Lung (tissue), 12 donors: ENCODE data around the gene EXOC4. TPM values are rescaled to one million over a fixed set of nuclear protein-coding genes. Genes with fewer than 3 reads are reported as not detected.

Source experiments
- ATAC-seq: fragments of 200-7000 bp; cut with Tn5 transposase; one replicate; pipeline ENCODE4 v1.9.1; 2020; ENCODE audit warnings: moderate number of reproducible peaks; ENCODE audit not compliant: insufficient read depth, low FRiP score
- DNase-seq, 3 donors: peaks; one replicate each; pipeline ENCODE4 v3.0.0-alpha.2; 2013 to 2017
- H3K27ac ChIP-seq, 2 donors: one replicate each; pipeline ENCODE4 v1.5.1; 2013; ENCODE audit warnings: mild to moderate bottlenecking in 2 of 2, moderate library complexity in 2 of 2, control low read depth in 1 of 2, inconsistent platforms in 1 of 2, low read depth in 1 of 2, low read length in 1 of 2
- H3K27me3 ChIP-seq, 3 donors: one replicate each; pipeline ENCODE4 v1.5.1; 2013; ENCODE audit warnings: low read length in 2 of 3; ENCODE audit not compliant: control insufficient read depth in 3 of 3, insufficient read depth in 3 of 3
- H3K36me3 ChIP-seq, 4 donors: one replicate each; pipeline ENCODE4 v1.5.1; 2013; ENCODE audit warnings: low read length in 4 of 4, mild to moderate bottlenecking in 1 of 4, moderate library complexity in 1 of 4; ENCODE audit not compliant: control insufficient read depth in 4 of 4, insufficient read depth in 4 of 4
- H3K4me1 ChIP-seq, 5 donors: one replicate each; pipeline ENCODE4 v1.5.1; 2013; ENCODE audit warnings: low read length in 5 of 5, mild to moderate bottlenecking in 2 of 5, moderate library complexity in 1 of 5; ENCODE audit not compliant: control insufficient read depth in 5 of 5, insufficient read depth in 5 of 5
- H3K4me3 ChIP-seq: one replicate; pipeline ENCODE4 v1.5.1; 2013; ENCODE audit warnings: mild to moderate bottlenecking, control low read depth, moderate library complexity
- H3K9ac ChIP-seq, 2 donors: one replicate each; pipeline ENCODE4 v1.5.1; 2013; ENCODE audit warnings: low read length in 2 of 2, control low read depth in 1 of 2; ENCODE audit not compliant: insufficient read depth in 1 of 2
- H3K9me3 ChIP-seq, 4 donors: one replicate each; pipeline ENCODE4 v1.5.1; 2013; ENCODE audit warnings: low read length in 3 of 4, mild to moderate bottlenecking in 1 of 4, moderate library complexity in 1 of 4; ENCODE audit not compliant: control insufficient read depth in 4 of 4, insufficient read depth in 3 of 4
- WGBS, 2 donors: extraction: QIAGEN DNeasy Blood & Tissue Kit; methylation state at CpG; one replicate each; pipeline ENCODE4 v1.1.7; 2013; 5-methylcytosine and 5-hydroxymethylcytosine counted together
- polyA plus RNA-seq, 2 donors: library from polyadenylated mRNA; stranded (reverse); fragments of 200-250 nt; gene quantifications; one replicate each; pipeline ENCODE4 v1.2.1, GENCODE V29; 2013
- total RNA-seq, 2 donors: library from RNA; depleted of rRNA in 1 of 2; stranded (reverse); fragments of >200 nt in 1 of 2; gene quantifications; one replicate each; pipeline ENCODE4 v1.2.1, GENCODE V29; 2014 to 2021
- TF ChIP-seq, protein P1 (sequence below): IDR thresholded peaks from 2 replicates; pipeline ENCODE4 v1.5.1; 2012; ENCODE audit warnings: mild to moderate bottlenecking; ENCODE audit errors: control extremely low read depth, extremely low read depth
- donor health status: control.
- donor health status: control.
- donor health status: Bipolar disorder and iron deficiency.
- donor health status: healthy.
- donor health status: DM: yes; HTN: yes; CAD: no.

Gene EXOC4
- total and polyA plus RNA-seq, 4 donors: 10.3 to 232 (median 47.4) TPM

DNA sequence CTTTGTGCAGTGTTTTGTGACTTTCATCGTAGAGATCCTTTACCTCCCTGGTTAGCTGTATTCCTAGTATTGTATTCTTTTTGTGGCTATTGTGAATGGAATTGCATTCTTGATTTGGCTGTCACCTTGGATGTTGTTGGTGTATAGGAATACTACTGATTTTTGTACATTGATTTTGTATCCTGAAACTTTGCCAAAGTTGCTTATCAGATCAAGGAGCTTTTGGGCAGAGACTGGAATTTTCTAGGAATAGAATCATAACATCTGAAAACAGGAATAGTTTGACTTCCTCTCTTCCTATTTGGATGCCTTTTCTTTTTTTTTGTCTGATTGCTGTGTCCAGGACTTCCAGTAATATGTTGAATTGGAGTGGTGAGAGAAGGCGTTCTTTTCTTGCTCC, 590.5 kb downstream of the EXOC4 start:
- Histone ChIP-seq H3K9me3 (no peaks in the 10 kb centered on the region), H3K4me3 (no peak overlapping the region), H3K9ac (no peak overlapping the region), H3K36me3 (no peaks in the 10 kb centered on the region), H3K27me3 (no peaks in the 10 kb centered on the region), H3K27ac (no peak overlapping the region), H3K4me1 (peaks cover 0 to 12% (median 3%) of the 10 kb centered on the region in 5 donors)
- TF ChIP-seq, protein P1, sequence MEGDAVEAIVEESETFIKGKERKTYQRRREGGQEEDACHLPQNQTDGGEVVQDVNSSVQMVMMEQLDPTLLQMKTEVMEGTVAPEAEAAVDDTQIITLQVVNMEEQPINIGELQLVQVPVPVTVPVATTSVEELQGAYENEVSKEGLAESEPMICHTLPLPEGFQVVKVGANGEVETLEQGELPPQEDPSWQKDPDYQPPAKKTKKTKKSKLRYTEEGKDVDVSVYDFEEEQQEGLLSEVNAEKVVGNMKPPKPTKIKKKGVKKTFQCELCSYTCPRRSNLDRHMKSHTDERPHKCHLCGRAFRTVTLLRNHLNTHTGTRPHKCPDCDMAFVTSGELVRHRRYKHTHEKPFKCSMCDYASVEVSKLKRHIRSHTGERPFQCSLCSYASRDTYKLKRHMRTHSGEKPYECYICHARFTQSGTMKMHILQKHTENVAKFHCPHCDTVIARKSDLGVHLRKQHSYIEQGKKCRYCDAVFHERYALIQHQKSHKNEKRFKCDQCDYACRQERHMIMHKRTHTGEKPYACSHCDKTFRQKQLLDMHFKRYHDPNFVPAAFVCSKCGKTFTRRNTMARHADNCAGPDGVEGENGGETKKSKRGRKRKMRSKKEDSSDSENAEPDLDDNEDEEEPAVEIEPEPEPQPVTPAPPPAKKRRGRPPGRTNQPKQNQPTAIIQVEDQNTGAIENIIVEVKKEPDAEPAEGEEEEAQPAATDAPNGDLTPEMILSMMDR: no peak
- 88 to 97% methylated on average over 2 of the region's 2 CpGs for WGBS, 2 donors
- ATAC-seq (no peak), DNase-seq (no peak)

DNA sequence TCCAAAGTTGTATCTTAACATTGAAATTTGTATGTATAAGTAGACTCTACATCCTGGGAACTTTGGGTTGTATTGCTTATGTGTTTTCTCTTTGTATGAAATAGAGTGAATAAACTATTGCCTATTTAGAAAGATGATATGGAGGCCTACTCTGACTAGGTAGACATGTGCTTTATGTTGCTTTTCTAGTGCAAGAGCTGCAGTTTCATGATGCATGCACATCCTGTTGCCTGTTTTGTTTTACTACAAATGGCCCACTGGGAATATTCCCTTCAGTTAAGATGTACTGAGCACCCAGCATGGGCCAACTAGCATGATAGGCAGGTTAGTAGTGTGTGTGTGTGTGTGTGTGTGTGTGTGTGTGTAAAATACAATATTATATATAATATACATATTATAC, 592.1 kb downstream of the EXOC4 start:
- no peaks in the 10 kb centered on the region for H3K36me3 ChIP-seq
- no peak overlapping the region for H3K27ac ChIP-seq
- DNase-seq (no peak), ATAC-seq (no peak)
- H3K4me3 ChIP-seq: no peak overlapping the region
- TF ChIP-seq, protein P1: no peak
- no peaks in the 10 kb centered on the region for H3K27me3 ChIP-seq
- no peaks in the 10 kb centered on the region for H3K9me3 ChIP-seq
- H3K4me1 ChIP-seq: peaks cover 0 to 10% (median 3%) of the 10 kb centered on the region in 5 donors
- no peak overlapping the region for H3K9ac ChIP-seq

DNA sequence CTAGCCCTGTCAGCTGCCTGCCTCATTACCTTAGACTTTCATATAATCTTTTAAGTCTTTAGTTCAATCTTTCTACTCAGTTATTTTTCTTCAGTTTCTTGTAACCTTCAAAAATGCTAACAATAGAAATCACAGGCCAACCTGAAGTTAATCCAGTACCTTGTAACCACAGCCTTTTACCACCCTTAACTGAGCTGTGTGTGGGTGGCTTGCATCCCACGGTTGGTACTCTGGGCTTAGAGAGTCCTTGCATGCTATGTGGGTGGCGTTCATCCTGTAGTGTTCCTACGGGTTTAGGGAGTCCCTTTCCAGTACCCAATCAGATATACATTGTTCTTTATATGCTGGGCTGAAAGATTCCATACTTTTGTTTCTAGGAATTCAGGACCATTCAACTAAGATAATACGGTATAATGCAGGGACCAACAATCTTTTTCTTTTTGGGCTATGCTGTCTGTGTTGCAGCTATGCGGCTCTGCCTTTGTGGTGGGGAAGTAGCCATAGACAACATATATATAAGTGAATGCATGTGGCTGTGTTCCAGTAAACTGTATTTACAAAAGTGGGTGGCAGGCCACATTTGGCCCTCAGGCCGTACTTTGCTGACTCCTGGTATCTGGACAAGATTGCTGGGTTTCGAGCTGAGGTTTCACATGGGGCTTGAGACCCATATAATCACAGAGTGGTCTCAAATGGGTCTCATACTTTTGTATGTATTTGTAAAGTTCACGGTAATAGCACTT, 593.5 kb downstream of the EXOC4 start:
- TF ChIP-seq, protein P1: no peak
- 93 to 95% methylated on average over 8 of the region's 8 CpGs for WGBS, 2 donors
- Histone ChIP-seq H3K27me3 (no peaks in the 10 kb centered on the region), H3K9me3 (no peaks in the 10 kb centered on the region), H3K27ac (no peak overlapping the region), H3K36me3 (no peaks in the 10 kb centered on the region), H3K4me1 (peaks cover 2 to 12% (median 6%) of the 10 kb centered on the region in 5 donors), H3K9ac (no peak overlapping the region), H3K4me3 (no peak overlapping the region)
- ATAC-seq (no peak), DNase-seq (no peak)
